ENCODE measurements around the gene INTS14. TPM values are rescaled to one million over a fixed set of nuclear protein-coding genes. Genes with fewer than 3 reads are reported as not detected.

INTS14 gene
- total and polyA plus RNA-seq, 9 donors = 25.5 to 41.7 (median 28.1) TPM

- DNase-seq = no peak
- intact Hi-C loops (cut with DNase I) = loop anchor here in 1 of 4 donors (10.0 kb wide), 1 partner anchor 653 kb away; no protein-coding TSS in a partner anchor
- Histone ChIP-seq H3K36me3 (no peaks in the 10 kb centered on the region), H3K9me3 (no peaks in the 10 kb centered on the region), H3K27ac (no peak overlapping the region), H3K4me1 (ENCODE audit: insufficient read depth) (peaks cover 2% of the 10 kb centered on the region), H3K4me3 (no peak overlapping the region), H3K27me3 (no peaks in the 10 kb centered on the region)
- TF ChIP-seq POLR2A (IDR thresholded peaks at IDR 0.05) (no peak), EP300 (IDR thresholded peaks at IDR 0.05) (no peak)
- TF ChIP-seq, protein P1, sequence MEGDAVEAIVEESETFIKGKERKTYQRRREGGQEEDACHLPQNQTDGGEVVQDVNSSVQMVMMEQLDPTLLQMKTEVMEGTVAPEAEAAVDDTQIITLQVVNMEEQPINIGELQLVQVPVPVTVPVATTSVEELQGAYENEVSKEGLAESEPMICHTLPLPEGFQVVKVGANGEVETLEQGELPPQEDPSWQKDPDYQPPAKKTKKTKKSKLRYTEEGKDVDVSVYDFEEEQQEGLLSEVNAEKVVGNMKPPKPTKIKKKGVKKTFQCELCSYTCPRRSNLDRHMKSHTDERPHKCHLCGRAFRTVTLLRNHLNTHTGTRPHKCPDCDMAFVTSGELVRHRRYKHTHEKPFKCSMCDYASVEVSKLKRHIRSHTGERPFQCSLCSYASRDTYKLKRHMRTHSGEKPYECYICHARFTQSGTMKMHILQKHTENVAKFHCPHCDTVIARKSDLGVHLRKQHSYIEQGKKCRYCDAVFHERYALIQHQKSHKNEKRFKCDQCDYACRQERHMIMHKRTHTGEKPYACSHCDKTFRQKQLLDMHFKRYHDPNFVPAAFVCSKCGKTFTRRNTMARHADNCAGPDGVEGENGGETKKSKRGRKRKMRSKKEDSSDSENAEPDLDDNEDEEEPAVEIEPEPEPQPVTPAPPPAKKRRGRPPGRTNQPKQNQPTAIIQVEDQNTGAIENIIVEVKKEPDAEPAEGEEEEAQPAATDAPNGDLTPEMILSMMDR (IDR thresholded peaks at IDR 0.05) = no peak
- WGBS, 3 donors = 97 to 98% (median 98%) methylated on average over 6 of the region's 6 CpGs
Measured at GRCh38 chr15:65631503-65631902, 20.6 kb upstream of the INTS14 start.

DNA sequence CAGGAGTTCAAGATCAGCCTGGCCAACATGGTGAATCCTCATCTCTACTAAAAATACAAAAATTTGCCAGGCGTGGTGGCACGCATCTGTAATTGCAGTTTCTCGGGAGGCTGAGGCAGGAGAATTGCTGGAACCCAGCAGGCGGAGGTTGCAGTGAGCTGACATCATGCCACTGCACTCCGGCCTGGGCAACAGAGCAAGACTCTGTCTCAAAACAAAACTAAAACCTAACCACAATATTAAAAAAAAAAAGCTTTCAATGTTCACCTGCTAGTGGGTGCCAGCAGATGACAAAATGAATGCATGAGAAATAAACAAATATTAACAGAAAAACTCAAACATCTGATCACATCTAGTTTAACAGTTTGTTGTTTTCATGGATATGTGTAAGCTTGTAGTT is 19.8 kb upstream of the INTS14 start:
- no peaks in the 10 kb centered on the region for H3K9me3 ChIP-seq
- no peak for TF ChIP-seq EP300 (IDR thresholded peaks at IDR 0.05)
- TF ChIP-seq, protein P1 (IDR thresholded peaks at IDR 0.05) = no peak
- no peak for TF ChIP-seq POLR2A (IDR thresholded peaks at IDR 0.05)
- WGBS, 3 donors = 96 to 98% (median 97%) methylated on average over 5 of the region's 5 CpGs
- DNase-seq = no peak
- no peak overlapping the region for H3K27ac ChIP-seq
- no peaks in the 10 kb centered on the region for H3K36me3 ChIP-seq
- no peak overlapping the region for H3K4me3 ChIP-seq
- H3K4me1 ChIP-seq (ENCODE audit: insufficient read depth) = peaks cover 2% of the 10 kb centered on the region
- no peaks in the 10 kb centered on the region for H3K27me3 ChIP-seq
- intact Hi-C loops (cut with DNase I) = loop anchor here in 1 of 4 donors (10.0 kb wide), 1 partner anchor 654 kb away; no protein-coding TSS in a partner anchor

GRCh38 chr15:65629548-65629947 is 18.6 kb upstream of the INTS14 start:
- TF ChIP-seq, protein P1 (IDR thresholded peaks at IDR 0.05) = no peak
- no peak for TF ChIP-seq EP300 (IDR thresholded peaks at IDR 0.05)
- TF ChIP-seq POLR2A (IDR thresholded peaks at IDR 0.05) = no peak
- no peak for DNase-seq
- WGBS, 3 donors = 60 to 65% (median 61%) methylated on average over 3 of the region's 3 CpGs
- Histone ChIP-seq H3K4me3 (no peak overlapping the region), H3K9me3 (no peaks in the 10 kb centered on the region), H3K27ac (no peak overlapping the region), H3K36me3 (no peaks in the 10 kb centered on the region), H3K27me3 (no peaks in the 10 kb centered on the region), H3K4me1 (ENCODE audit: insufficient read depth) (peaks cover 2% of the 10 kb centered on the region)
- intact Hi-C loops (cut with DNase I) = no loop called here

- intact Hi-C loops (cut with DNase I) = no loop called here
- Histone ChIP-seq H3K9me3 (no peaks in the 10 kb centered on the region), H3K4me3 (no peak overlapping the region), H3K4me1 (ENCODE audit: insufficient read depth) (no peaks in the 10 kb centered on the region), H3K27ac (no peak overlapping the region), H3K27me3 (no peaks in the 10 kb centered on the region), H3K36me3 (no peaks in the 10 kb centered on the region)
- WGBS, 3 donors = 73 to 76% (median 75%) methylated on average over 4 of the region's 4 CpGs
- no peak for TF ChIP-seq POLR2A (IDR thresholded peaks at IDR 0.05)
- no peak for TF ChIP-seq EP300 (IDR thresholded peaks at IDR 0.05)
- TF ChIP-seq, protein P1 (IDR thresholded peaks at IDR 0.05) = no peak
- DNase-seq = no peak
Measured at GRCh38 chr15:65626856-65627255, 15.9 kb upstream of the INTS14 start.
